HUDEP-2 (cell line): ENCODE data around the gene BABAM2.

Experiments used
- DNase-seq, 76 experiments: peaks; one replicate each; lab custom pipeline; 2025; ENCODE audit not compliant: unreplicated experiment in 76 of 76; lab: John Stamatoyannopoulos, UW

The BABAM2 gene

GRCh38 chr2:28291811-28292440, 401.4 kb downstream of the BABAM2 start:
- no peak for DNase-seq

DNA sequence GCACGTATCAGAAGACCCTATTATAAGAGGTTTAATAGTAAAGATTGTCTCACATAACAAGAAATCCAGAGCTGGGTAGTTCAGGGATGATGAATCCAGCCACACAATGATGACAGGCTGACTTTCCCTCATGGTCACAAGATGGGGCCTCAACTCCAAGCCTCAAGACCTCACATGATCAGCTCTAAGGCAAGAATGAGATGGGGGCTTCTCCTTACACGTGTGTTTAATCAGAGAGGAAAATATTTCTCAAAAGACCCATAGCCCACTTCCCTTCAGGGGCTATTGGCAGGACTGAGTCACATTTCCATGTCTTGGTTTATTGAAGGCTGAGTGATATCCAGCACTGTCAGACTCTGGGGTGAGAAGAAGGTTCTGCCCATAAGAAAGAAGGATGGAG, 402.0 kb downstream of the BABAM2 start:
- no peak for DNase-seq

- DNase-seq, result no peak
These were observed 402.9 kb downstream of the BABAM2 start for GRCh38 chr2:28293416-28293815.

- no peak for DNase-seq
These were observed 403.9 kb downstream of the BABAM2 start for GRCh38 chr2:28294451-28294850.

DNA sequence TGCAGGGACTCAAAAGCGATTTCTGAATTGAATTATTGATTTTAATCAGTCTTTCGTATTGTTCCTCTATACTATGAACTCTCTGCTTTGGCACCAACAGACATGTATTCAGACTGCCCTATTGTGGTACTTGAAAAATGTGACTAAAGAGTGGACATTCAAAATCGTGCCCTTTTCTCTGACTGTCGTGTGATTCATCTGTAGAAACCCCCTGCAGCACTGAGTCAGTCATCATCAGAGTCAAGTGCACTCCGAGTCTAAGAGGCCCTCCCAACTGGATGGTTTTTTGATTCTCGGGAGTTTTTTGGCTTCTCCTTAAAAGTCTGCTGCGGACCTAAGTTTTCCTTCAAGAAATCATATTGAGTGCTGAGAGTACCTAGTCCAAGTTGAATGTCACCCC, 405.7 kb downstream of the BABAM2 start:
- no peak for DNase-seq

DNA sequence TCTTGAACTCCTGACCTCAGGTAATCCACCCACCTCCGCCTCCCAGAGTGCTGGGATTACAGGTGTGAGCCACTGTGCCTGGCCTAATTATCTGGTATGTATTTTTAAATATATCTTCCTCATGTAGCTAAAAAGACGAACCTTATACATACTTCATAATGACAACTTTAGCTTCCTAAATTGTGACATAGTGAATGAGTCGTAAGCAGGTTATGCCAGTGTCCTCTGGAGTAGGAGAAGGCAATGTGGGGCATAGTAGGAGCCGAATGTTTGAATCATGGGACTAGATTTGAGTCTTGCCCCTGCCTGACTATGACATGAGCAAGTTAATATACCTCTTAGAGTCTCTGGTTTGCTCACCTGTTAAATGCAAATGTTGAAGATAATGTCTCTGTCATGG, 406.4 kb downstream of the BABAM2 start:
- DNase-seq, result no peak

DNA sequence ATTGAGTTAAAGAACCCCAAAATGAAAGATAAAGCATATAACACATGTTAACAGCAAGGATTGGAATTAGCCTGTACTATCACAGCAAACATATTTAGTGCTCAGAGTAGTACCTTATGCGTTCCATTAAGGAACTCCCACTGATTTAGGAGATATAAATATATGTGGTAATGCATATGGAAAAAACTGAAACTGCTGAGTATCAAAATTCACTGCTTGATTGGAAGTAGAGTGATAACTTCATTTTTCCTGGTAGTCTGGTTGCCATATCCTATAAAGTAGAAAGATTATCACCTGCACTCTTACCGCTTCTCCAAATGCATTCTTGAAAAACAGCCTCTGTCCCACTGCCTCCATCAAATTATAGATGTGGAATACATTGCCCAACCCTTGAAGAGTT, 407.0 kb downstream of the BABAM2 start:
- no peak for DNase-seq

DNA sequence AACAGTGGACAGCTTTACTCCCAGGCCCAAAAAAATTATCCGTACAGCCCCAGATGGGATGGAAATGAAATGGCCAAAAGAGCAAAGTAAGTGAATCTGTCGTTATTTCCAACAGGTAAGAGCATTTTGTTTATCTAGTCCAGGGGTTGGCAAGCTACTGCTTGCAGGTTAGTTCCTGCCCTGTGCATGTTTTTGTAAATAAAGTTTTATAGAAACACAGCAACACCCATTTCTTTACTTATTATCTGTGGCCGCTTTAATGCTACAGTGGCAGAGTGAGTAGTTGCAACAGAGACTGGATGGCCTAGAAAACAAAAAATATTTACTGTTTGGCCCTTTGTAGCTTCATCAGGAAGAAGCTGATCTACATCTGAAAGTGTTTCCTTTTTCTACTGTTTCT, 407.9 kb downstream of the BABAM2 start:
- DNase-seq, result no peak

DNA sequence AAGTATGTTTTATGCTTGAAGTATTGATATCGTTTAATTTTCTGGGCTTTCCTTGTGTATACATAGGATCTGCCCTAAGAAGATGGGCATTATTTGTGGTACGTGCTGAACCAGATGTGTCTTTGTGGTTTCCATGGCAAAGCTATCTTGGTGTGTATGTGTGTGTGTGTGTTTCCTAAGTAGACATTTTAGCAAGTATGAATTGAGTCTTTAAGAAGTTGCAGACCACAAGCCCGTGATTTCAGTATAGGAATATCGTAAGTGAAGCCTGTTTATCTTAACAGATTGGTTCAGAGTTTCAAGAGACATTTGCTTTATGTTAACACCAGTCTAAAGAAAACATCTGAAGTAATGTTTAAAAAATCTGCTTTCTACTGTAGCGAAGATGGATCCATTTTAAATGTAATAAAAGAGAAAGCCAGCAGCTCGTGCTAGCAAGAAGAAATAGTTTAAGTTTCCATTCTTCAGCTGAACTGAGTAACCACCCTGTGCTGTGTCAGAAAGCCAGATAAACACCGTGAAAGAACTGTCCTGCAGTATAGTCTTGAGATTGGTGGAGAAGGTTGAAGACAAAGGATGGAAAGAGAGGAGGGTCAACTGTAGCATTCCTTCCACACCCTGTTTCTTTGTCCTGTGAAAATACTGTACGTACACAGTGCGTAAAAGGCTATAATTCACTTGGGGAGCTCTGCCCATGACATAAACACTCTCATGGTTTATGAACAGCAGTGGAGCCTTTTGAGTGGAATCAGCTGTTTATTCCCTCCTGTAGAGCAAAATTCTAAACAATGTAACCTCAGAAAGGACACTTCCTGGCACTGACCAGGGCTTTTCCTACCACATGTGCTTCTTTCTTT, 410.2 kb downstream of the BABAM2 start:
- DNase-seq, result no peak

DNA sequence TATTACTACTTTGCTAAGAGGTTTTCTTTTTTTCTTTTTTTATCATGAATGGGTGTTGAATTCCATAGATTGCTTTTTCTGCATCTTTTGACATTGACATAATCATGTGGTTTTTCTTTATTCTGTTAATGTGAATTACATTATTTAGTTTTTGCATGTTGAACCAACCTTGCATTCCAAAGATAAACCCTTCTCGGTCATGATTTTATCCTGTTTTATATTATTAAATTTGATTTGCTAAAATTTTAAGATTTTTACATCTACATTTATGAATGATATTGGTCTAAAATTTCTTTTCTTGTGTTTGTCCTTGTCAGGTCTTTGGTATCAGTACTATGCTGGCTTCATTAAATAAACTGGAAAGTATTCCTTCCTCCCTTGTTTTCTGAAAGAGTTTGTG, 414.7 kb downstream of the BABAM2 start:
- no peak for DNase-seq

GRCh38 chr2:28310107-28310506, 419.6 kb downstream of the BABAM2 start:
- no peak for DNase-seq

DNA sequence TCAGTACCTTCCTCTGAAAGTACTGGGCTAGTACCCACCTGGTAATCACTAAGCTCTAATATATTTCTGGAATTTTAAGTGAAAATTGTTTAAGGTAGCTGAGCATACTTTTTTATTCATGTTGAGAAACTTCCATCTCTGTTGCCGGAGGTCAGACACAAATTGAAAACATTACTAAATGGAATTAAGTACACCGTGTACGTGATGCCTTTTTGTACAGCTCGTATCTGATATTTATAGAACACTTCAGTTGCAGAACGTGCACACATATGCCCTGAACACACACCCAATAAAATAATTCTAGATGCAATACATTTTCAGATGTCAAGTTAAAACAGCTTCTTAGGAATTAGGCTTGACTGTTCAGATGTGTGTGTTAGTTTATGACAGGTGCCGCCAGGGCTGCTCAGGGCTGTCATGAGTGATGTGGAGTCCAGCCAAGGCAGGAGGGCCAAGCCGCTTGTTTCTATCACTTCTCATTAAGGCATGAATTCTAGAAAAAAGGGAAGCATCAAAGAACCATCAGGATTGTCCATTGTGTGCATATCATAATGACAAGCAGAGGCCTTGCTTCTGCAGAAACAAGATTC, 421.2 kb downstream of the BABAM2 start:
- no peak for DNase-seq

GRCh38 chr2:28312307-28313219, 422.0 kb downstream of the BABAM2 start:
- DNase-seq, result no peak

DNA sequence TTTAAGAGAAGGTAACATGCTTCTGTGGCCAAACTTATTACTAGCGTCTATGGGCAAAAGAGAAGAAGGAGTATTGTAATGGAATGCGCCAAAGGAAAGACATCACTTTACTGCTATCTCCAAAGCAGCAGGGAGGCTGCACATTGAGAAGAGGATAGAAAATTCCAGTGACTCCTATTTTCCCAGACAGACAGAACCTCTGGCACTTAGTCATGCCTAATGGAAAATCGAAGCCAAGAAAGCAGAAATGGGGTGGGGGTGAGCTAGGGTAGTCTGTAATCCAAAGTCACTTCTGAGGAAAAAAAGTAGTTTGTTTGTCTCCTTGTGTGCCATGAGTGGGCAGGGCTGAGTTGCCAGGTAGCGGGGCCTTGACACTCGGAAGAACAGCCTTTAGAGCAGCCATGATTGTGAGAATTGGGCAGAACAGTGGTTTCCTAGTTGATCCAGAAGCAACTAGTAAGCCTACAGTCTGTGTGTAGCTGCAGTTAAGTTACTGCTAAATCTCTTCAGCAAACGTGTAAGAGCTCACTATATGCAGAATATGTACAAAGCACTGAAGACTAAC, 422.8 kb downstream of the BABAM2 start:
- DNase-seq, result no peak

- DNase-seq, result no peak
These were observed 424.4 kb downstream of the BABAM2 start for GRCh38 chr2:28314968-28315367.

DNA sequence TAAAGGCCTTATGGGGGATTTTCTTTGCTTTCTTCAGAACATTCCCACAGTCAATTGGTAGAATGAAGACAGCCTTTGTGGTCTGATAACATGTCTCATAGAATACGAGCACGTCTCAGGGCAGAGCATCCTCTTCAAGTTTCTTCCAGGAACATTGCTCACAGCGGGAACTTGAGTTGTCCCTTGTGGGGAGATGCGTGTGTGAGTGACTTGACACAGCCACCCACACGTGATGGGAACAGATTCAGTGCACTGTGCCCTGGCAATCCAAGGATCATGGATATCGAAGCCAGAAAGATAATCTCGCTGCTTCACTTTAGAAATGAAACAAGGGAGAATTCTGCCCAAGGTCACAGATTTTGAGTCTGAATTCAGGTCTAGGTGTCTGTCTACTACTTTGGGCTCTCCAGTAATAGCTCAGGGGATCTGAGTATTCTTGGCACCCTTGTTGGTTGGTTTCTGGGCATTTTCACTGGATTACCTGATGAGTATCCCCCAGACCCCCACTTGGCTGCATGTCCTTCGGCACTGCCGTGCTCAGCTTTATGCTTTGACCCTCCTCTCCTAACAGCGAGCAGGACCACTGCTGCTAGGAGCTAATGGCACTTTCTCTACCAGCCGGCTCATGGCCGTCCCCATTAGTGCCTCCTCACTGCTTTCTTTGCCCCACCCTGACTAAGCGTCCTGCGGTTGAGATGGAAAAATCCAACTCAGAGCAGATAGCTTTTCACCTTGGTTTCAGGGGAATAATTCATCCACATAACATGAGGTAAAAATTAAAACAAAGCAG, 426.2 kb downstream of the BABAM2 start:
- no peak for DNase-seq

DNA sequence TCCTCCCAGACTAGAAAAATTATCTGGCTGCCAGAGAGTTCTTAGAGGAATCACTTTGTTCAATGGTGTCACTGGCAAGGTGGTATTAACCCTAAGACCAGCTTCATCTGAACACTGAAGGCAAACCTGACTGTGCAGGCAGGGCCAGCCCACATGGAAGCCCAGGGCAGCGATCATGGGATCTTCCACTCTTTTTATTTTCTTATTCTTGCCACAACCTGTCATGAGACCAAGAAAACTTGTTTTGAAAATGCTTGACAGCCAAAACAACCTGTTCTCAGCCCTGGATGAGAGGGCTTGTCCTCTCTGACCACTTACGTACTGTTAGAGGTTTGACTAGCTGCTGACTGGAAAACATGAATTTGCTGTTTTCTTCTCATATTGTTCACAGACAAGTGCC, 426.9 kb downstream of the BABAM2 start:
- no peak for DNase-seq

DNA sequence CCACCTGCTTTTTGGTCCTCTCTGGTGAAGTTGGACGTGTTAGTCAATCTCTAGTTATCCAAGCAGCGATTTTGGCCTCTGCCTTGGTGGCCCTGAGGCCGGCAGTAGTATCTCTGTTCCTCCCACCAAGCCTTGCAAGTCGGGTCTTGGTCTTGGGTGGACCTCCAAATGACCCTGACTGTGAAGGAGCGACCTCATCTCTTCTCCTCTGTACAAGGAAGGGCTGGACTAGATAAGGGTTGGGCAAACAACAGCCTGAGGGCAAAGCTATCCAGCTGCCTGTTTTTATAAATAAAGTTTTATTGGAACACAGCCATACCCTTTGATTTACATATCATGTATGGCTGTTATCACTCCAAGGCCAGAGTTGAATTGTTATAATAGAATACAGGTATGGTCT, 427.5 kb downstream of the BABAM2 start:
- DNase-seq, result no peak

DNA sequence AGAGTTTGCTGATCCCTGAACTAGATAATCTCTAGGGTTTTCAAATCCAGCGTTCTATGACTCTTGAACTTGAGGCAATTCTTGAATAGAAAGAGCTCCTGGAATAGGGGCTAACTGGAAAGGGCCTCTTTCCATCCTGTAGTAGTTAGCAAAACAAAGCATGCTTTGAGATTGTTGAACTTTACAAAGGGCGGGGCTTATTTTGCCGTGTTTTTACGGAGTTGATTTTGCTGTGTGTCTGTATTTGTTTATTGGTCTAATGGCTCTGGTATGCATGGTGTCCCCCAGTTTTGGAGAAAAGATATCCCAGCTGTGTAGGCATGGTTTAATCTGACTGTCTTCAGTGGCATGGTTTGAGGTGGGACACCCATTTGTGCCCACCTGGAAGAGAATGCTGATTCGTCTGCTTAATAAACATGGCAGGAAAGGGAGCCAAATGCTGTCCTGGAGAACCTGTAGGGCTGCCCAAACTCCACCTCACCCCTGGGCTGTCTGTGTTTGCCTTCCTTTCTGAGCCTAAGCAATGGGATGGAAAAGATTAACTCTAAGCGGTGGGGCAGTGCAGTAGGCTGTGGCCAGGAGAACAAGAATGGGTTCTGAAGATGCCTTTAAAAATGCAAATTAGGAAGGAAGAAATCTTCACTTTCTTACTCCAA, 428.1 kb downstream of the BABAM2 start:
- DNase-seq, result no peak
